Activated effector memory CD4-positive, alpha-beta T cell treated with anti-CD3 and anti-CD28 coated beads, Interleukin-2, amount 50 U/mL, for 16 hours (primary cell): ENCODE measurements around the gene GNG3.
"Not testable (repeated sequence)": the region's sequence is repeated elsewhere in the genome, so short reads cannot be mapped to it uniquely, and the experiment has no call there.

Experiments
- DNase-seq: peaks from one replicate; pipeline ENCODE4 v3.0.0-alpha.2; 2020

GNG3 gene

DNA sequence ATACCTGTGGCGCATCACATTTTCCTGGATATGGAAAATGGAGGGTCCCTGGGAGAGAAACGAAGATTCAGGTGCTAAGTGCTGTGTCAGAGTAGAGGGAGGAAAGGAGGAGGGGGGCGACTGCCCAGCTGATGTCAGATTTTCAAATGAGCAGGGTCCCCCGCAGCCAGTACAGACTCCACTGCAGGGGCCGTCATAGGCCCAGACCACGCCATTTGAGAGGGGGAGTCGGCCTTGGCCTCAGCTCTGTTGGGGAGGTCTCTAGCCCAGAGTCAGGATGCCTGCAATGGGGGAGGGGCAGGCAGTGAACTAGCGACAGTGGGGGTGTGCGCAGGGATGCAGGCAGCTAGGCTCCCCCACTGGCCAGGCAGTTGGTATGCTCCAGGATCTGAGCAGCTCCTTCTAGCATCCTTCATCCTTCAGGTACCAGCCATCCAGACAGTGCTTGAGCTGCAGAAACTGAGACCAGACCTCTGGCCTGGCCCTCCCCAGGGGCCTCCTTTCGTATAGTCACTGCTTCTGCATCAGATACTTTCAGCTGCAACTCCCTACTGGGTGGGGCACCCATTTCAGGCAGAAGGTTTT lies at the start of gene GNG3, which contains the start of gene BSCL2:
Gene GNG3, plus strand, starts transcription at position 400 of the 585 bp plus-strand sequence. CDS start 620 bp downstream, outside the sequence.
Gene BSCL2, minus strand, starts transcription at position 148 of the 585 bp plus-strand sequence. CDS start 229 bp downstream, outside the sequence.
- DNase-seq = no peak

DNA sequence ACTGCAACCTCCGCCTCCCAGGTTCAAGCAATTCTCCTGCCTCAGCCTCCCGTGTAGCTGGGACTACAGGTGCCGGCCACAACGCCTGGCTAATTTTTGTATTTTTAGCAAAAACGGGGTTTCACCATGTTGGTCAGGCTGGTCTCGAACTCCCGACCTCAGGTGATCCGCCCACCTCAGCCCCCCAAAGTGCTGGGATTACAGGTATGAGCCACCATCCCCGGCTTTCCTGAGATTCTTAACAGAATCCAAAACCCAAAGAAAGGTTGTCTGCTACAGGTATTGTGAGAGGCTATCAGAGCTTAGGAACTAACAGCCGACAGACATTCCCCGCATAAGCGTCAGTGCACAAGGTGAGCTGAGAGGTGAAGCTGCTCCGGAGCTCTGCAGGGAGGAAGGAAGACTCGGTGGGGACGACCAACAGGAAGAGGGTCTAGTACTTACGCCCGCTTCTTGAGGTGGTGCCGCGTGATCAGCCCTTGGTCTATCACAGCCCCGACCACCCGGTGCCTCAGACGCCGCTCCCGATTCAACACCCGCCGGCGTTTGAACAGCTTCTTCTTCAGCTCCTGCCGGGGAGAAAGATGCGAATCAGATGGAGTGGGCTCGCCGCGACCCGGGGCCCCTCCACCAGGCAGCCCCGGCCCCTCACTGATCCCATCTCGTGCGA lies 42.9 kb upstream of the GNG3 start:
- DNase-seq = no peak

DNA sequence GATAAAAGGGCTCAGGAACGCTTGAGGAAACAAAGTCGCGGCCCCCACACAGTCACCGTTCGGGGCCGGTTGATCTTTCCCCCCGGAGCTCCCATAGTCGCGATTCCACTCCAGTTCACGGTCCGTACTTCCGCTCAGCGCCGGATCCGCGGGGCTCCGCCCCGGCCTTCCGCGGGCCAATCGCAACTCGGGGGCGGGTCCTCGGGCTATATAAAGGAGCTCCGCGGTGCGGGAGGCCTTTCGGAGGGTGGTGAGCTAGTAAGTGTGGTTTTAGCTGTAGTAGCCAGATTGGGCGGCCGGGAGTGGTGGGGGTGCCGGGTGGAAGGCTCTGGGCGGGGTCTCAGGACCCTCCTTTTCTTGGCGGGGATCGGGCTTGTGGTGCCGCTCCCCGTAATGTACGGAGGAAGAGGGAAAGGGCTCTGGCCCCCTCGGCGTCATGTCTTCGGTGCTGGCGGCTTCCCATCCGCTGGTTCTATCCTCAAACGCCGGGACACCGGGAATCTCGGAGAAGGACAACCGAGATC lies 42.3 kb upstream of the GNG3 start, which contains the start of the genes C11orf98 and CSKMT:
Gene C11orf98, minus strand, starts transcription at position 136 of the 524 bp plus-strand sequence. Its CDS starts 41 bp downstream, at position 95.
Gene CSKMT, plus strand, starts transcription at position 238 of the 524 bp plus-strand sequence. CDS start 568 bp downstream, outside the sequence.
- DNase-seq = peak; percentile 99

DNA sequence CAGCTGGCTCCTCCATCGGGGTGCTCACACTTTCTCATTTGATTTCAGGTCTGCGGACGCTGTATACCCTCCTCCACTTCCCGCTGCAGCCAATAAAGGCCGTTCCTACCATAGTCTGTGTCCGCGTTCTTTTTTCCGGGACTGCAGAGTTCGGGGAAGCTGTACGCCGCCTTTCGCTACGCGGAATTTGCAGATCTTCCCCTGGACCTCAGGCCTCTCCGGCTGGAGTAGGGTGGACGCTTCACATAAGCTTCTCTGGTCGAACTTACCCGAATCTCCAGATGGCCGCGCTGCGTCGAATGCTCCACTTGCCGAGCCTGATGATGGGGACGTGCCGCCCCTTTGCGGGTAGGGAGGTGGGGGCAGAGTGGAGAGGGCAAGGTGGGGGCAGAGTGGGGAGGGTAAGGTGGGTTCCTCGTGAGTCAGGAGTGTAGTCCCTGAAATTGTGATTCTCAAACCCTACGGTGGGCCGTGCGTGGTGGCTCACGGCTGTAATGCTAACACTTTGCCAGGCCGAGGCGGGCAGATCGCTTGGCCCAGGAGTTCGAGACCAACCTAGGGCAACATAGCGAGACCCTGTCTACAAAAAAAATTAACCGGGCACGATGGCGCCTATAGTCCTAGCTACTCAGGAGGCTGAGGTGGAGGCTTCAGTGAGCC lies 41.7 kb upstream of the GNG3 start:
- peak; percentile 86 for DNase-seq

DNA sequence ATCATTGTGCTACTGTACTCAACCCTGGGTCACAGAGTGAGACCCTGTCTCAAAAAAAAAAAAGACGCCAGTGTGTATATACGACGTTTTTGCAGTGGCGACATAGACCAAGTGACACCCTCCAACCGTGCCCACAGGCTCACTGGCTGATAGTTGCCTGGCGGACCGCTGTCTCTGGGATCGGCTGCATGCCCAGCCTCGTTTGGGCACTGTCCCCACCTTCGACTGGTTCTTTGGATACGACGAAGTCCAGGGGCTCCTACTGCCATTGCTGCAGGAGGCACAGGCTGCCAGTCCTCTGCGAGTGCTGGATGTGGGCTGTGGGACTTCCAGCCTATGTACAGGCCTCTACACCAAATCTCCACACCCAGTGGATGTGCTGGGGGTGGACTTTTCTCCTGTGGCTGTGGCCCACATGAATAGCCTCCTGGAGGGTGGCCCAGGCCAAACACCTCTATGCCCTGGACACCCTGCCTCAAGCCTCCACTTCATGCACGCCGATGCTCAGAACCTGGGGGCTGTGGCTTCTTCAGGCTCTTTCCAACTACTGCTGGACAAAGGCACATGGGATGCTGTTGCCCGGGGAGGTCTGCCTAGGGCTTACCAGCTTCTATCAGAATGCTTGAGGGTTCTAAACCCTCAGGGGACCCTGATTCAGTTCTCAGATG lies 41.1 kb upstream of the GNG3 start:
- DNase-seq = no peak

DNA sequence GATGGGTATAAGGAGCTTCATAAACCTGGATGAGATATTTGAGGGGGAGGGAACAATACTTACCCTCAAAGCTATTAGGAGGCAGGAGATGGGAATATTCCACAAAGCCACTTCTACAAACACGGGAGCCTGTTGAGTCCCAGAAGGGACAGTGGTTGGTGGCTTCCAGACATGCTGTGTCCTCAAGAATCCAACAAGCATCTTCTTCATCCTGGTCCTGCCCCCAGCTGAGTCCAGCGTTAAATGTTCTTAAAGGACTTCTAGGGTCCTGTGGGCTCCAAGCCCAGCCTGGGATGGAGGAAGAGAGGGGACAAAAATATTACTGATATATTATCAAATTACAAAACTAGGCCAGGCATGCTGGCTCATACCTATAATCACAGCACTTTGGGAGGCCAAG lies 40.0 kb upstream of the GNG3 start:
- no peak for DNase-seq

DNA sequence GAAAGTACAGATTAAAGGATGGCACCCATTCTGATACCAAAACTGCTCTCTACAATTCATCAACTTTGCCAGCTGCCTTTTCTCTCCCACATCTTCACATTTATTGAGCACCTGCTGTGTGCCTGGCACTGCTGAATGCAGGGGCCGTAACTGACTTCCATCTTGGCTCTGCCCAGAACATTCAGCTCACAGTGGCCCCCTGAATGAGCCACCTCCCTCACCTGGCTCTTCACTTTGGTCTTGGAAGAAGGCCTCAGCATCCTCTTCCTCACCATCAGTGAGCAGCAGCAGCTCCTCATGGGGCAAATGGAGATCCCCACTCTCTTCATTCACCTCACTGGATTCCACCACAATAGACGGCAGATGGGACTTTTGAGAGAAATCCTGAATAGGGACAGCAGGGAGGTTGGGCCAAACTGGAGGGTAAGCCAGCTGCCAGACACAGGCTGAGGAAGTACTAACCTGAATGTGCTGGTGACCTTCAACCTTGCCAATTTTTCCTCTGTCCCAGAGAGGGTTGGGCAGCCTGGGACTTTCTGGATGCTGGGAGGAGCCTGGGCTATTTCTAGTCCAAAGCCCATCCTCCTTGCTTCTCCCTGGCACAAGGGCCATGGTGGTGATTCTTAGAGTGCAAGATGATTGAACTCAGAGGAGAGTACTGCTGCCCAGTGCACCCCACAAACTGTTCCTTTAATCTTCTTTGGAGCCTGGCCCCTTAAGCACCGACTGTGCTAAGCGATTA lies 37.9 kb upstream of the GNG3 start:
- no peak for DNase-seq

DNA sequence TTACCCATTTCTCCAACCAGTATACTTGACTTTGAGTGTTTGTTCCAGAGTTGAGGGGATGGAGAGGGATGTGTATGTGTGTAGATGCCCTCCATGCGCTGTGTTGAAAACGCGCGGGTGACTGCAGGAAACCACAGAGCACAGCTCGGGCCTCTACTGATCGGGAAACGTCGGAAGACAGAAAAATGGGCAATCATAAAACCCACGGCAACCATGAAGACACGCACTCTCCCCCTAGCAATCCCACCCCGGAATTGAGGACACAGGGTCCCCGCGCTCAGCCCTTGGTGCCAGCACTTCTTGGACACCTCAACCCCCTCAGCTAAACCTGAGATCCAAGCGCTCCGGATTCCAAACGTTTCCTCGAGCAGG lies 36.3 kb upstream of the GNG3 start:
- no peak for DNase-seq

DNA sequence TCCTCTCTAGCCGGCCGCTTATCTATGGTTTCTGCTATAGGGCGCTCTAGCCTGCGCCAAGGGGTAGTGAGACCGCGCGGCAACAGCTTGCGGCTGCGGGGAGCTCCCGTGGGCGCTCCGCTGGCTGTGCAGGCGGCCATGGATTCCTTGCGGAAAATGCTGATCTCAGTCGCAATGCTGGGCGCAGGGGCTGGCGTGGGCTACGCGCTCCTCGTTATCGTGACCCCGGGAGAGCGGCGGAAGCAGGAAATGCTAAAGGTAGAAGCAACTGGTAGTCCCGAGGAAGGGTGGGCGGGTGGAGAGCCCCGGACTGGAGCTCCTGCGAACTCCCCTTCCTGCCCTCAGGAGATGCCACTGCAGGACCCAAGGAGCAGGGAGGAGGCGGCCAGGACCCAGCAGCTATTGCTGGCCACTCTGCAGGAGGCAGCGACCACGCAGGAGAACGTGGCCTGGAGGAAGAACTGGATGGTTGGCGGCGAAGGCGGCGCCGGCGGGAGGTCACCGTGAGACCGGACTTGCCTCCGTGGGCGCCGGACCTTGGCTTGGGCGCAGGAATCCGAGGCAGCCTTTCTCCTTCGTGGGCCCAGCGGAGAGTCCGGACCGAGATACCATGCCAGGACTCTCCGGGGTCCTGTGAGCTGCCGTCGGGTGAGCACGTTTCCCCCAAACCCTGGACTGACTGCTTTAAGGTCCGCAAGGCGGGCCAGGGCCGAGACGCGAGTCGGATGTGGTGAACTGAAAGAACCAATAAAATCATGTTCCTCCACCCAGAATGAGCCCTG lies 35.7 kb upstream of the GNG3 start, which contains the start of the genes LBHD1 and UQCC3:
Gene LBHD1, minus strand, starts transcription at position 660 of the 782 bp plus-strand sequence. CDS start 2,236 bp downstream, outside the sequence.
Gene UQCC3, plus strand, starts transcription at position 66 of the 782 bp plus-strand sequence. Its CDS starts 73 bp downstream, at position 139.
- DNase-seq = peak; percentile 89

DNA sequence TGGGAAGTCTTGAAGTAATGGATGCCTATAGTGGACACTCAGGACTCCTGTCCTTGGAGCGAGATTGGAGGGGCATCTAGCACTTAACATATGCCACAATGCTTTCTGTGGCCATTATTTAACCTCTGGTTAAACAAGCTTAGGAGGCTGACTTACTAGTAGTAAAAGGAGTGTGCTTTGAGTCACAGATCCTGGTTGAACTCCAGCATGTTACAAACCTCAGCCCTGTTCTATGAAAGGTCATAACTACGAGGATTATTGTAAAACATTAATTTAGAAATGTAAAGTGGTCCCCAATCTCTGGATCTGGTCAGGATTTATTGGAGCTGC lies 34.3 kb upstream of the GNG3 start:
- DNase-seq = no peak

DNA sequence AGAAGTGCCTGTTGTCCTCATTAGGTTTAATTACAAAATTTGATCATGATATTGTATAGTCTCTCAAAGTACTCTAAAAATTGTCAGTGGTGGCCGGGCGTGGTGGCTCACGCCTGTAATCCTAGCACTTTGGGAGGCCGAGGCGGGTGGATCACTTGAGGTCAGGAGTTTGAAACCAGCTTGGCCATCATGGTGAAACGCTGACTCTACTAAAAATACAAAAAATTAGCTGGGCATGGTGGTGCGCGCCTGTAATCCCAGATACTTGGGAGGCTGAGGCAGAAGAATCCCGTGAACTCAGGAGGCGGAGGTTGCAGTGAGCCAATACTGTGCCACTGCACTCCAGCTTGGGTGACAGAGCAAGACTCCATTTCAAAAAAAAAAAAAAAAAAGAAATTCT lies 32.1 kb upstream of the GNG3 start:
- DNase-seq = not testable (repeated sequence)

DNA sequence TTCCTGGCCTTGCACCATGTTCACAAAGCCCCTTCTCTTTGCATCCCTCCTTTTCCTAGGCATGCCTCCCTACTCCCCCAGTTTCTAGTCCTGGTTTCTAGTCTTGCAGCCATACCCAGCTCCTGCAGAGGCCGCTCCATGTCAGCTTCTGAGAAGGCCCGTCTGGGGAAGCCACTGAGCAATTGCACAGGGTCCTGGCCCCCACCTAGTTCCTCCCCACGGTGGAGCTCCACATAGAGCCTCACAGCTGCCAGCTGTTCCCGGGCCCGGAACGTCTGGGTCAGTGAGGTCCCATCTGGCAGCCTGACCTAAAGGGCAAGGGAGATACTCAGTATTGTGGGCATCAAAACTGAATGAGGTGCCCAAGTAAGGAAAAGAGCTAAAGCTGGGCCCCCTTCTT lies 30.8 kb upstream of the GNG3 start:
- no peak for DNase-seq

DNA sequence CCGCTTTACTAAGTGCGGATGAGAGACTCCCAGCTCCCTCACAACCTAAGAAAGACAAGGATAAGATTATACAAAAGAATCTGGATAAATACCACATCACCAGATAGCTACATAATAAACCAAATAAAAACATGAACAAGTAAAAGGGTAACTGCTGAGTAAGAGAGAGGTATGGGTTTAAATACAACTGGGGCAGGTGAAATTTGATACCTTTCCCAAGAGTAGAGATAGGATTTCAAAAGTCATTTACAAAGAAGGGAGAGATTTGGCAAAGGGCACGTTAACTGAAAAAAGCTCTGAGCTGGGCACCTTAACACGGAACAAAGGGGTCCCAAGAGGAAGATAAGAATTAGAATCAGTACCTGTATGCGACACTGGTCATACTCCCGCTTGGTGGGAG lies 30.3 kb upstream of the GNG3 start:
- DNase-seq = no peak

DNA sequence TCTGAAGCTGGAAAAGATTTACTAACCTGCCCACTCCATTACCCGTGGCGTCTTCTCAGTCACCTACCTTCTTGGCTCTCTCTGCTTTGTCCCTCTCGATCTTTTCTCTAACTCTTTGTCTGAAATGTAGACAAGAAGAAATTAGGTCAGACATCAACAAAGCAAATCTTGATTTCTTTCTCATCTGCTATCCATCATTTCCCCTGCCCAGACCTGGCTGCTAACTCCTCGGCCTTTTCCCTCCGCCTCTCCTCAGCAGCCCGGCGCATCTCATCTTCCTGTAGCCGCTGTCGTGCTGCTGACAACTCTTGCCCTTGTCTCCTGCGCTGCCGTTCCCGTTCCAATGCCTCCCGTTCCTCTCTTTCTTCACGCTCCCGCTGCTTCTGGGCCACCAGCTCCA lies 29.8 kb upstream of the GNG3 start:
- DNase-seq = no peak

DNA sequence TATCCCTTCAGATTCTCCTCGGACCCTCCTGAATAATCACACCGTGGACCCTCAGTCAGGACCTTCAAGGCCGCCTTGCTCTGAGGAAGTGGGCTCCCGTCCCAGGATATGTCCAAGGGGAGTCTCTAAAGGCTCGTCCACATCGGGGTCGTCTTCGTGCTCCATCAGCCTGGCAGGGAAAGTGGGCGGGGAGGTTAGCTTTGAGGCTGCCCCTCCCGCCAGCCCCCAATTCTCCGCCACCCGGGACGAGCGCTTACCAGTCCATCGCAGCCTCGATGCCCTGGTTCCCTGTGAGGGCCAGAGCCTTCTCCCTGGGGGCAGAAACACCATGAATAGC lies 29.1 kb upstream of the GNG3 start:
- no peak for DNase-seq

DNA sequence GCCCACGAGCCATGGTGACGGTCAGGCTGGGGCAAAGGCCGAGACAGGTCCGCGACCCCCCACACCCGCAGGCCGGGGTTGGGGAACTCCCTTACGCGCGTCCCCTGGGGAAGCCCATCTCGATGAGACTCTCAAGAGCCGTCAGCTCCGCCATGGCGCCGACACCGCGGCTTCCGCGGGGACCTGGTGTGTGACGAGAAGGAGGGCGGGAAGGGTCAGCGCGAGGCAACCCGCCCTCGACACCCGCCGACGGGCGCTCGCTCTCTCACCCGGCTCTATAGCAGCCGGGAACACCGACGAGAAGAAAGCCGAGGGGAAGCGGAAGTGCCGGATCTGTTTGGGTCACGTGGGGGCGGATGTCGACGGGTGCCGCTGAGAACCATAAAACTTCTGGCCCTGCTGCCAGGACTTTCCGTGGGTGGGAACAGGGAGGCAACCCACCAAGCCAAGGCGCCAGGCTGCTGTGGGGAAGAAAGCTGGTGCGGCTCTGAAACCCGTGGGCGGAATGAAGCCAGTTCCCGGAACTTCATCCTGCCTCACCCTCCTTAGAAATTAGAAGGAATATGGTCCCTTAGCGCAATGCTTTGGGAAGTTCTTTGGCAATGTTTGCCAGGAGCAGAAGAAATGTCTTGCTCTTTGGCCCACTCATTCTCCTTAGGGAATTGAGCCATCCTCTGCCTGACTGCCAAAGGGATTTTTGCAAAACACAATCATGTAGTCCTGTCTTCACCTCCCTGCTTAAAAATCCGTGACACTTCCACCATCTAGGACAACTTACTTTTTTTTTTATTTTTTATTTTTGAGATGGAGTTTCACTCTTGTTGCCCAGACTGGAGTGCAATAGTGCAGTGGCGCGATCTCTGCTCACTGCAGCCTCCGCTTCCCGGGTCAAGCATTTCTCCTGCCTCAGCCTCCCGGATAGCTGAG lies 28.4 kb upstream of the GNG3 start, which contains the start of gene UBXN1:
Gene UBXN1, minus strand, starts transcription at position 304 of the 927 bp plus-strand sequence. Its CDS starts 150 bp downstream, at position 154.
- peak; percentile 94 for DNase-seq

DNA sequence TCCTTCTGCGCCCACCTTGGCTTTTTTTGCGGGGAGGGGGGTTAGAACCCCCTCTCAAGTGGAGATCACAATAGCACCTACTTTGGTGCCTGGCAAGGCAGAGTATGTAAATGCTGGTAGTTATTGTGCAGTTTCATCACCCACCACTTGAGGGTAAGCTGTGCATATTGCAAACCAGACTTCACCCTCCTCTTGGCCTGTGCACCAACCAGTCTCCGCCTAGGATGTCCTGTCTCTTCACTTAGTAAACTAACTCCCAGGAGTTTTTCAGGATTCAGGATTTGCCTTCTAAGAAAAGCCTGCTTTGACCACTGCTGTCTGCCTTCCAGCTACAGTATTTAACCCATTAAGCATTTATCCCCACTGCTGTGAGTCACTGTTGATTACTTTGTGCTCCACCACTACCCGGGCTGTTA lies 26.6 kb upstream of the GNG3 start:
- DNase-seq = no peak

DNA sequence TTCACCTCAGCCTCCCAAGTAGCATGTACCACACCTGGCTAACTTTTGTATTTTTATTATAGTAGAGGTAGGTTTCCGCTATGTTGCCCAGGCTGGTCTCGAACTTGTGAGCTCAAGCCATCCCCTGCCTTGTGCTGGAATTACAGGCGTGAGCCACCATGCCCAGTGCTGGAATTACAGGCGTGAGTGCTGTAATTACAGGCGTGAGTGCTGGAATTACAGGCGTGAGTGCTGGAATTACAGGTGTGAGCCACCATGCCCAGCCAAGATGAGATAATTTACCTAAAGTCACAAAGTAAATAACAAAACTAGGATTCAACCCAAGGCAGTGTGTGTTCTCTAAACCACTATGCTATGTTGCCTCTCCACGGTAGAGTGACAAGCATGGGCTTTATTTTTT lies 25.0 kb upstream of the GNG3 start:
- DNase-seq = no peak

DNA sequence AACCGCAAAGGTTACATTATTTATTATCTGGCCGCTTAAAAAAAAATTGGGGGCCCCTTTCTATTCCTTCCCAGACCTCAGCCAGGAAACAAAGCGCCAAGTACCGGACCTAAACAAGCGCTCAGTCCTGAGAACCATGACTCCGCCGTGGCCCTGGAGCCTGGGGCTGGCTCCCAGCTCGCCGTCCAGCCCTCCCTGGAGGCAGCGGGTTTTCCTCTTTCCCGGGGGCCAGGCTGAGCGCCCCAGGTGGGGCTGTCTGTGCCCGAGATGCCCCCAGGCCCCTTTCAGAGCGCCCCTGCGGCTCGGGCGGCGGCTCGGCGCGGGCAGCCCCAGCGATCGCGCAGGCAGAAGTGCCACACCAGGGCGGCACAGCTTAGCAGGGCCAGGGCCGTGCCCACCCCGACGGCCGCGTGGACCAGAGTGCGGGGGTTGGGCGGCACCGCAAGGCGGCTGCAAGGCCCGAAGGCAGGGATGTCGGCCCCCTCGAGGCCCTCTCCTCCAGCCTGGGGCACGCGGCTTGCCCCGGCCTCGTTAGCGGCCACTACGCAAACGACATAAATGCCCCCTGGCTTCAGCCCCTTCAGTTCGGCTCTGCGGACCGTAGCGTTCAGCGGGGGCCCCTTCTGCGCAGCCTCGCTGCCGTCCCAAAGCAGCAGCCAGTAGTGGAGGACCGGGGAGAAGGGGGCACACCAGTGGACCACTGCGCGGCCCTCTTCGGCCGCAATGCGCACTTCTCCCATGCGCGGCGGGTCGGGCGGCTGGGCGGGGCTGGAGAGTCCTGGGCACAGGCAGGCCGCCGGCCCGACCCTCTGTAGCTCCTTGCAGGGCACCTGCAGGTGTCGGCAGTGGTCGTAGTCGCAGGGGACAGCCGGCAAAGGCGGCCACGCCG lies 19.7 kb upstream of the GNG3 start:
- no peak for DNase-seq
